Muscle layer of colon (tissue), 2 donors: ENCODE data around the gene TATDN2.

Source experiments
- H3K27ac ChIP-seq: one replicate; pipeline ENCODE4 v1.7.0; 2013; ENCODE audit warnings: low read depth, mild to moderate bottlenecking, low read length, moderate library complexity
- H3K27me3 ChIP-seq, 2 donors: one replicate each; pipeline ENCODE4 v1.7.0; 2013; ENCODE audit warnings: low read length in 2 of 2, mild to moderate bottlenecking in 2 of 2; ENCODE audit not compliant: insufficient read depth in 2 of 2, control insufficient read depth in 1 of 2
- H3K36me3 ChIP-seq: one replicate; pipeline ENCODE4 v1.7.0; 2013; ENCODE audit warnings: mild to moderate bottlenecking, low read length; ENCODE audit not compliant: insufficient read depth
- H3K4me1 ChIP-seq: one replicate; pipeline ENCODE4 v1.7.0; 2013; ENCODE audit warnings: mild to moderate bottlenecking, low read length; ENCODE audit not compliant: insufficient read depth
- H3K4me3 ChIP-seq, 2 donors: one replicate each; pipeline ENCODE4 v1.7.0; 2013; ENCODE audit warnings: low read length in 2 of 2, low read depth in 1 of 2, mild to moderate bottlenecking in 1 of 2, moderate library complexity in 1 of 2
- H3K9ac ChIP-seq: one replicate; pipeline ENCODE4 v1.7.0; 2013; ENCODE audit warnings: low read length
- H3K9me3 ChIP-seq: one replicate; pipeline ENCODE4 v1.7.0; 2013; ENCODE audit warnings: mild to moderate bottlenecking, low read length
- donor health status: abdominal sarcoma.
- donor health status: Adenocarcinoma of cecum.

The TATDN2 gene

GRCh38 chr3:10327592-10327991 lies 79.3 kb downstream of the TATDN2 start:
- no peak overlapping the region for H3K4me3 ChIP-seq
- no peaks in the 10 kb centered on the region for H3K9me3 ChIP-seq
- no peak overlapping the region for H3K27ac ChIP-seq
- H3K36me3 ChIP-seq = no peaks in the 10 kb centered on the region
- H3K27me3 ChIP-seq = peaks cover 0 to 4% of the 10 kb centered on the region in 2 donors
- H3K9ac ChIP-seq = no peak overlapping the region
- H3K4me1 ChIP-seq = no peaks in the 10 kb centered on the region

GRCh38 chr3:10328460-10329071 lies 80.3 kb downstream of the TATDN2 start:
- H3K36me3 ChIP-seq = no peaks in the 10 kb centered on the region
- no peak overlapping the region for H3K27ac ChIP-seq
- no peak overlapping the region for H3K9ac ChIP-seq
- H3K9me3 ChIP-seq = no peaks in the 10 kb centered on the region
- H3K27me3 ChIP-seq = peaks cover 0 to 4% of the 10 kb centered on the region in 2 donors
- no peaks in the 10 kb centered on the region for H3K4me1 ChIP-seq
- no peak overlapping the region for H3K4me3 ChIP-seq

- Histone ChIP-seq H3K27me3 (peaks cover 0 to 4% of the 10 kb centered on the region in 2 donors), H3K27ac (no peak overlapping the region), H3K9ac (no peak overlapping the region), H3K4me3 (no peak overlapping the region), H3K9me3 (no peaks in the 10 kb centered on the region), H3K4me1 (no peaks in the 10 kb centered on the region), H3K36me3 (no peaks in the 10 kb centered on the region)
Observed at GRCh38 chr3:10329495-10330015, 81.3 kb downstream of the TATDN2 start.

GRCh38 chr3:10330319-10330718 lies 82.1 kb downstream of the TATDN2 start:
- no peak overlapping the region for H3K9ac ChIP-seq
- no peaks in the 10 kb centered on the region for H3K9me3 ChIP-seq
- H3K27me3 ChIP-seq = peaks cover 0 to 4% of the 10 kb centered on the region in 2 donors
- H3K36me3 ChIP-seq = no peaks in the 10 kb centered on the region
- no peak overlapping the region for H3K4me3 ChIP-seq
- H3K27ac ChIP-seq = no peak overlapping the region
- H3K4me1 ChIP-seq = no peaks in the 10 kb centered on the region
